GM18505 (cell line): ENCODE measurements around the gene KIF16B.
"Not testable (repeated sequence)": the region's sequence is repeated elsewhere in the genome, so short reads cannot be mapped to it uniquely, and the experiment has no call there.

Experiments
- ATAC-seq: cut with Tn5 transposase; IDR thresholded peaks from one replicate; pipeline ENCODE4 v1.9.1; 2021; ENCODE audit not compliant: unreplicated experiment
- POLR2A ChIP-seq: IDR thresholded peaks from 4 replicates; pipeline ENCODE4 v1.6.1; 2011; ENCODE audit warnings: borderline replicate concordance; ENCODE audit not compliant: insufficient read depth, insufficient read length; ENCODE audit errors: extremely low read depth

The KIF16B gene

DNA sequence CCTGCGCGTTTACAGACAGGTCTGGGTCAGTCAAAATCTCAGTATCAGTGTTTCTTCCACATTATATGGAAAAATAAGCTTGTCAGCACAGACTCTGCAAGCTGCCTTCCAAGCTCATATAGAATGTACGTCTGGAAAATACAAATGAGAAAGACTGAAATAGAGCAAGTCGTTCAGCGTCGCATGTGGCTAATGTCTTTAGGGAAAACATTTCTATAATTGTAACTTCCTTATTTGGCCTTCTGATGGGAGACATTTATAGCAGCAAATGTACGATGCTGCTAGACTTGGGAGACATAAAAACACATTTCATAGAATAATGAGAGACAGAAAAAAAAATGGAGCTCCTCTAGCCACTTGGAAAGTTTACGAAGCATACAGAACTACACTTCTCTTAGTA lies 122.2 kb downstream of the KIF16B start:
- ATAC-seq, result no peak
- TF ChIP-seq POLR2A, result no peak

DNA sequence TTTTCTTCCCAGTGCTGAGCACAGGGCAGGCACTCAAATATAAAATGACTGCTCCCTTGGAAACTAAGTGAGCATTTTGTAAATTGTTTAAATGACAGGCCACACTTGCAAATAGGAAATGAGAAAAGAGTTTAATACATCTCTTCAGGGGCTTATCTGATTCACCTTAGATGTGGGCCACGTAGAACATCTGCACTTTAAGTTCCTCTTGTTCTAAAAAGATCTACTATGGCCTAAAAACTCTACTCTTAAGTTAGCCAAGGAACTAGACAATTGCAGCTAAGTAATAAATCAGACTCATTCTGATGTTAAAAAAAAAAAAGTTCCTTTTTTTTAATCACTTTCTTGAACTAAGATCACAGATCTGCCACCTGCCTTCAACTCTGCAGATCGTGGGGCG lies 126.3 kb downstream of the KIF16B start:
- no peak for ATAC-seq
- TF ChIP-seq POLR2A, result no peak

DNA sequence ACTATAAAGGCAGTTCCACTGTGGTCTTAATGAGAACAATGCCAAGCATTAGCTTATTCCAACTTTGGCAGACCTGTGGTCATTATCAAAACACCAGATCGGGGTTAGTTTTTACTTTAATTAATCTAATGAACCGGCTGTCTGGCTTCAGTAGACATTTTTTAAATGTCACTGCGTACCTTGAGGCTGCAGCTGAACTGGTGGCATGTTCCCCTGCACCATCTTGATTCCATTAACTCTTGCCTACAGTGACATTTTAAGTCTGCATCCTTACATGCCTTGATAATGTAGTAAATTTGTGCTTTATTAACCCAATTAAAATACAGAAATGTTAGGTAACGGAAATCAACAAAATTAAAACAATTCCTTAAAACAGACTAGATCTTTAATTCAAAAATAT lies 127.0 kb downstream of the KIF16B start:
- no peak for TF ChIP-seq POLR2A
- no peak for ATAC-seq

DNA sequence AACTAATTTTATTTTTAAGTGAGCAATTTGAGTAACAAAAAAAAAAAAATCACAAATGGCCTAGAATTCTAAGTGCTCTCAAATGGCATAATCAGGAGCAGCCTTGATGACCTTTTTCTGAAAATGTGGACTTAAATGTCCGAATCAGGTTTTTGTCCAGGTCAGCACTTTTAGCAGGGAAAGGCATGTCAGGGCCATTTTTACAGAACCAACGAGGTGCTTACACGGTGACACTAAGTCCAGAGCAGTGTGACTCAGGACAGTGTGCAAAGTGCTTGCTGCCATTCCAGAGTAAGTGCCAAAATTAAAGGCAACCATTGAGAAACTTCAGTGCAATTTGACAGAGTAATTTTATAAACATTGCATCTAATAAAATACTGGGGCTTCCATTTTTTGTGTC lies 127.8 kb downstream of the KIF16B start:
- TF ChIP-seq POLR2A, result no peak
- ATAC-seq, result no peak

DNA sequence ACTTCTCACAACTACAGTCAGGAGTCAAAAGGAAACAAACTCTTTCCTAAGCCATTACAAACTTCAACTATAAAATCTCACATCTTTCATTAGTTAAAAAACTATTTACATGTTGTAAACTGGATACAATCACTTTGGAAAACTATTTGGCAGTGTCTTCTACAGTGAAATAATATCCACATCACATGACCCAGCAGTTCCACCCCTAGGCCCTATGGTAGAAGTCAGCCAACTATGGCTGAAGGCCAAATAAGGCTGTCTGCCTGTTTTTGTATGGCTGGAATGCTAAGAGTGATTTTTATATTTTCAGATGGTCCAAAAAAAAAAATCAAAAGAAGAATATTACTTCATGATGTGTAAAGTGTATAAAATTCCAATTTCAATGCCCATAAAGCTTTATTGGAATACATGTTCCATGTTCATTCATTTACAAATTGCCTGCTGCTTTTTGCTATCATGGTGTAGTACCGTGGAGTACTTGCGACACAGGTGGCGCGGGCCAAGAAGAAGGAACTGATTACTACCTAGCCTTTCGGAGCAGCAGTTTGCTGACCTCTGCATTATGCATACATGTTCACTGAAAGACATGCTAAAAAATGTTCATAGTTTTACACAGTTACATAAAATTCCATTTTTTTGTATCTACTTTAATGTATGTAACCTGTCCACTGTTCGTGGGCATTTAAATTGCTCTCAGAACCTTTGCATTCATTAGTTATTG lies 129.0 kb downstream of the KIF16B start:
- ATAC-seq, result no peak
- no peak for TF ChIP-seq POLR2A

DNA sequence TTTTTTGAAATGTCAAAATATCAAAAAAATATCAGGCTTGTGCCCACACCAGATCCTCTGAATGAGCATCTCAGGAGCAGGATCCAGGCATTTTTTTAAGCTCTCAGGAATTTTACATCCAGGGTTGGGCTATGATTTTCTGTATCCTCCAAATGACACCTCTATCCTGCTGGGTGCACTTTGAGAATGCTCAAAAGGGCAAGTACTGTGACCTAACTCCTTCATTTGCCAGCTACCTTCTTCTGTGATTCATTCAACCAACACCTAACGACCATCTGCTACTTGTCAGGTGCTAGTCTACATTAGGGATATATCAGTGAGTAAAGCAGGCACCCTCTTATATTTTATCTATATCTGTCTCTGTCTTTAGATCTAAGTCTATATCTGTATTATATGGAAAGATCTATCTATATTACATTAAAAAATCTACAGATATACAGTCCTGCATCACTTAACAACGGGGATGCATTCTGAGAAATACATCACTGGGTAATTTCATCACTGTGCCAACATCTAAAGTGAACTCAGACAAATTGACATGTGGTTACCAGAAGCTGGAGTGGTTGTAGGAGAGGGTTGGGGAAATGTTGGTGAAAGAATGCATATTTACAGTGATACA lies 131.6 kb downstream of the KIF16B start:
- no peak for ATAC-seq
- no peak for TF ChIP-seq POLR2A

DNA sequence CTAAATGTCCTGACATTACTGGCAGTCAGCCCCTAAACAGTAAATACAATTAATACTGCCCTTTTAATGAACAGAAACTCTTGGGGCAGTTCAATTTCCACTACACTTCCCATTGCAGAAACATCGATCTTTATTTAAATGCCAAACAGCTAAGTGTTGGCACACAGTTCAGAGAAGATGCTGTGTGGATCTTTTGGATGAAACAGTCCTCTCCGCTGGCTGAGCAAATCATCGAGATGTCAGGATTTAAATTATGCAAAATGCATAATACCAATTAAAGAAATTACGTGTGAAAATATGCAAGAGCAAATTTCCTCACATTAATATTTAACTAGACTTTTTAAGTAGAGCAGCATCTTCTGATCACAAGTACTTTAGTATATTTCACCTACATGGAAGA lies 132.6 kb downstream of the KIF16B start:
- ATAC-seq, result no peak
- TF ChIP-seq POLR2A, result no peak

DNA sequence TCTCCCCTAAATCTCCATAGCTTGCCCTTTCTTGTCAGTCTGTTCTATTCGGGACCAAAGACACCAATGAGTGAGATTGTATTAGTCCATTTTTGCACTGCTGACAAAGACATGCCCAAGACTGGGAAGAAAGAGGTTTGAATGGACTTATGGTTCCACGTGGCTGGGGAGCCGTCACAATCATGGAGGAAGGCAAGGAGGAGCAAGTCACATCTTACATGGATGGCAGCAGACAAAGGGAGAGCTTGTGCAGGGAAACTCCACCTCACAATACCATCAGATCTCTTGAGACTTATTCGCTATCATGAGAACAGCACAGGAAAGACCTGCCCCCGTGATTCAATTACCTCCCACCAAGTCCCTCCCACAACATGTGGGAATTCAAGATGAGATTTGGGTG lies 133.7 kb downstream of the KIF16B start:
- ATAC-seq, result not testable (repeated sequence)

DNA sequence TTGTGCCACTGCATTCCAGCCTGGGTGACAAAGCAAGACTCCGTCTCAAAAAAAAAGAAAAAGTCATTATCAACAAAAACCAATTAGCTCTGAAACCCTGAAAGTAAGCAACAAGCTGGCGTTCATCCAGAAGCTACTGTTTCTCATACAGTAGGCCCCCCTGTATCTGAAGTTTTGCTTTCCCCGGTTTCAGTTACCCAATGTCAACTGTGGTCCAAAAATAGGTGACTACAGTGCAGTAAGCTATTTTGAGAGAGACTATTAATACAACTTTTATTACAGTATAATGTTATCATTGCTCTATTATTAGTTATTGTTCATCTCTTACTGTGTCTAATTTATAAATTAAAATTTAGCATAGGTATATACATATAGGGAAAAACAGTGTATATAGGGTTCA lies 135.1 kb downstream of the KIF16B start:
- no peak for ATAC-seq
- TF ChIP-seq POLR2A, result no peak

DNA sequence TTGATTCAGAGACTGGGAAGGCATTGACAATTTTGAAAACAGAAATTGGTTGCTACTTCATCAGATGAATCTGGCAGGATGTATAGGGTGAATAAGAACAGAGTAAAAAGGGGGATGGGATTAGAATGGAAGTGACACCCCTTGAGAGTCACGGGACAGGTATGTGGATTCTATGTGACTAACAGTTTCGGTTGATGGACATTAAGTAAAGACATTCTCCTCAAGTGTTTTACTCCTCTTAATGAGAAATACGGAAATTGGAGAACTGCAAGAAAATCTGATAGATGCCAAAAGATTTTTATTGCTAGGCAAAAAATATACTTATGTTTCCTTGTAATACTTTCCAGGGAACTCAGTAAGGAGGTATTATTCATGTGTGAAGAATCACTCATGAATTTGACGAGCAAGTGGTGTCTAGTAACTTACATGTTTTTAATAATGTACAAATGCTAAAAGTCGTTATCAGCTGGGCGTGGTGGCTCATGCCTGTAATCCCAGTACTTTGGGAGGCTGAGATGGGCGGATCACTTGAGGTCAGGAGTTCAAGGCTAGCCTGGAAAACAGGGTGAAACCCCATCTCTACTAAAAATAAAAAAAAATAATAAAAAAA lies 135.8 kb downstream of the KIF16B start:
- TF ChIP-seq POLR2A, result no peak
- ATAC-seq, result no peak

DNA sequence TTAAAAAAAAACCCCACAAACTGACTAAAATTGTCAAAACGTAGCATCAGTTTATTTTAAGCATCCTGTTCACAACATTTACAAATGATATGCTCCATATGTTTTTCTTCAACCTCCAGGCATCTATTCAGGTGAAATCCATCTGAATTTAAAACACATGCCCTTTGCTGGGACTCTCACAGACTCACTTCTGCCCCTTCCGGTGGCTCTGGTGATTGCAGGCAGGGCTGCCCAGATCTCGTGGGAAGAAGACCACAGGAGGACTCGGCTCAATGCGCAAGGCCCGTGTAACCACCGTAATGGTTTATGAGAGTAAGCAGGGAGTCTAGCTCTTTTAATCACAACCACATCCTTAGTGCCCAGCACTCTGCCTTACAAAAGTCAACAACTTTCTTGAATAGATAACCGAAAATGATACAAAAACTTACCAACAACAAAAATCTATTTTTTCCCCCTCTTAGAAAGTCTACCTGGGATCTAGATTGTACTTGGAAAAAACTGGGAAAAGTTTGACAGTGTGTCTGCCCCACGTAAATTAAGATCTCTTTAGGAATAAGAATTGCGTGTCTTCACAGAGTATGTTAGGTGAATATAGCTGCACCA lies 139.1 kb downstream of the KIF16B start:
- no peak for ATAC-seq
- no peak for TF ChIP-seq POLR2A

DNA sequence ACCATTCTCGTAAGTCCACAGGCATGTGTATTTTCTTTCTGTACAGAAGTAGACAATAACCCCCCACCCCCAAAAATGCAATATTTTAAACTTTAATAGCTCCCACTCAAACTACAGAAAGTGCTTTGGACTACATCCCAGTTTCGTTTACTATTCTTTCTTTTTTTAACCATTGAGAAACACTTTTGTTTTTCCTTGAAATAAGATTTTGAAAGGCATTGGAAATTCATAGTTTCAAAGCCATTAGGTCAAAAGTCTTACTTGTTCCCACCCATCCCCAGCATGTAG lies 140.0 kb downstream of the KIF16B start:
- no peak for TF ChIP-seq POLR2A
- no peak for ATAC-seq

DNA sequence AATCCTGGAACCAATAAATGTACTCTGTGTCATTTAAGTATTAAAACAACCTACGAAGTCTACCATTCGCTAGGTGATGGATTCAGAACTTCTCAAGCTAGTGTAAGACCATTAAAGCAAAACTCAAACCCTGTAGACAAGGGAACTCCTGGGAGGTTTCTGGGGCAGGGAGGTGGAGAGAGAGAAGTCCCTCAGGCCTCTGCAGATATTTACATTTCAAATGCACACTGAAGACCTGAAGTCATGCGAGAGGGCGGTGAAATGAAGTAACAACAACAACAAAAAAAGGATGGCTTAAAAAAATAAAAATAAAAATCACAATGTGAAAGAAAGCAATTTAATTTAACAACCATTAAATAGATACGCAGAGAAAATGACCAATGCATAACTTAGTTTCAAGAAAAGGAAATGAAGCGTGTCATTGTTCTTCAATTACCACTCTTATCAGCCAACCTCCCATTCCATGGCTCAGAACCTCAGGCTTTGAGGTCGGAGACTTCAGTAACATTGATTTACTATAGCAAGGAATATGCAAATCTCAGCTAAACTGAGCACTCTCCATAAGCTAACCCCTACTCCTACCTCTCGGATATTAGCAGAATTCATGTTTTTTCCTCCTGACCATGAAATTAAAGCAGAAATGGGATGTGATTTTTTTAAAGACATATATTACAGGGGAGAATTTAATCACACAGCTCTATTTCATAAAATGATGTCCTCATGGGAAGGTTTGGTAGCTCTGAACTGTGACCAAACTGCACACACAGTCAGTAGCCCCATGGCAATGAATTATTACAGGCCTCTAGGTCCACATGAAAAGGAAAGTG lies 140.6 kb downstream of the KIF16B start:
- TF ChIP-seq POLR2A, result no peak
- no peak for ATAC-seq
